Uterus (tissue), 4 donors: ENCODE data around the gene P4HA2. TPM values are rescaled to one million over a fixed set of nuclear protein-coding genes. Genes with fewer than 3 reads are reported as not detected.
A peak's percentile ranks its signal among the peaks of the same experiment; 100 is the strongest.

Source experiments
- DNase-seq, 2 donors: peaks; one replicate each; pipeline ENCODE4 v3.0.0-alpha.2; 2019 to 2020
- H3K27ac ChIP-seq, 2 donors: fragments of 200-600 bp; sonication (generic); 1 replicate in 1 of 2; 2 replicates in 1 of 2; pipeline ENCODE4 v1.5.1; 2016 to 2018
- H3K27me3 ChIP-seq, 2 donors: fragments of 200-600 bp; sonication (generic); one replicate each; pipeline ENCODE4 v1.5.1; 2018 to 2019; ENCODE audit warnings: control low read depth in 1 of 2
- H3K36me3 ChIP-seq, 2 donors: fragments of 200-600 bp; sonication (generic); one replicate each; pipeline ENCODE4 v1.5.1; 2019; ENCODE audit warnings: control low read depth in 1 of 2
- H3K4me1 ChIP-seq, 2 donors: fragments of 200-600 bp; sonication (generic); one replicate each; pipeline ENCODE4 v1.5.1; 2018 to 2019; ENCODE audit warnings: control low read depth in 1 of 2
- H3K4me3 ChIP-seq, 2 donors: fragments of 200-600 bp; sonication (generic); 1 replicate in 1 of 2; 2 replicates in 1 of 2; pipeline ENCODE4 v1.5.1; 2018 to 2019; ENCODE audit warnings: mild to moderate bottlenecking in 1 of 2
- H3K9me3 ChIP-seq, 2 donors: fragments of 200-600 bp; sonication (generic); one replicate each; pipeline ENCODE4 v1.5.1; 2019; ENCODE audit warnings: control low read depth in 1 of 2
- CTCF ChIP-seq, 4 experiments: fragments of 200-600 bp in 2 of 4; fragments of 450-650 bp in 2 of 4; sonication (generic) in 2 of 4; IDR thresholded peaks; one replicate each; pipeline ENCODE4 v1.5.1; 2016 to 2019; ENCODE audit warnings: antibody characterized with exemption in 4 of 4, mild to moderate bottlenecking in 2 of 4, moderate library complexity in 1 of 4
- POLR2A ChIP-seq, 2 donors: fragments of 450-650 bp; IDR thresholded peaks; one replicate each; pipeline ENCODE4 v1.6.1; 2016; ENCODE audit warnings: antibody characterized with exemption in 2 of 2, mild to moderate bottlenecking in 1 of 2, moderate library complexity in 1 of 2
- intact Hi-C: fragments of 100-400 bp; cut with DNase I; formaldehyde crosslinking; loops from one replicate; pipeline ENCODE4 v1.15.1; 2023; ENCODE audit warnings: low total_unique reads
- total RNA-seq, 4 donors: library from RNA; depleted of rRNA in 3 of 4; stranded (reverse); fragments of >200 nt in 3 of 4; gene quantifications; one replicate each; pipeline versions ENCODE4 v1.1.0 to v1.2.4, GENCODE V29; 2014 to 2023
- donor health status: DM: yes; HTN: yes; CAD: no.

Gene P4HA2
- total RNA-seq, 4 donors from 2014 or later = 19.4 to 112 (median 85.2) TPM

DNA sequence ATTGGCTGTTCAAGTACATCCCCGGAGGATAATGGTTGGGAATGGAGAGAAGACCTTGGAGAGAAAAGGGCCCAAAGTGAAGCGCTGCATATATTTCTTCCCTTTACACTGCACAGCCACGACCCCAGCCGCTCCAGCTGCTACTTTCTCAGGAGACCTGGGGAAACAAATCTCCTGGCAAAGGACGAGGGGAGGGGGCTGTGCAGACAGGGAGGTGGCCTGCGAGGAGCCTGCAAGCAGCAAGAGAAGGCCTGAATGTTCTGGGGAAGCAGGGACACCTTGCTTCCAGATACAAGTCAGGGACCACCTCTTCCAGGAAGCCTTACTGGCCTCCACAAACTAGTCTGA lies 29.1 kb upstream of the P4HA2 start:
- Histone ChIP-seq H3K9me3 (no peaks in the 10 kb centered on the region), H3K27ac (peak overlapping the region; percentile 96 to 99), H3K4me3 (peak overlapping the region in 1 of 2 donors; percentile 80), H3K36me3 (no peaks in the 10 kb centered on the region), H3K4me1 (peaks cover 11 to 12% of the 10 kb centered on the region in 2 donors), H3K27me3 (no peaks in the 10 kb centered on the region)
- TF ChIP-seq CTCF (IDR thresholded peaks at IDR 0.05) (no peak), POLR2A (IDR thresholded peaks at IDR 0.05) (no peak)
- DNase-seq = no peak
- intact Hi-C loops = no loop called here

DNA sequence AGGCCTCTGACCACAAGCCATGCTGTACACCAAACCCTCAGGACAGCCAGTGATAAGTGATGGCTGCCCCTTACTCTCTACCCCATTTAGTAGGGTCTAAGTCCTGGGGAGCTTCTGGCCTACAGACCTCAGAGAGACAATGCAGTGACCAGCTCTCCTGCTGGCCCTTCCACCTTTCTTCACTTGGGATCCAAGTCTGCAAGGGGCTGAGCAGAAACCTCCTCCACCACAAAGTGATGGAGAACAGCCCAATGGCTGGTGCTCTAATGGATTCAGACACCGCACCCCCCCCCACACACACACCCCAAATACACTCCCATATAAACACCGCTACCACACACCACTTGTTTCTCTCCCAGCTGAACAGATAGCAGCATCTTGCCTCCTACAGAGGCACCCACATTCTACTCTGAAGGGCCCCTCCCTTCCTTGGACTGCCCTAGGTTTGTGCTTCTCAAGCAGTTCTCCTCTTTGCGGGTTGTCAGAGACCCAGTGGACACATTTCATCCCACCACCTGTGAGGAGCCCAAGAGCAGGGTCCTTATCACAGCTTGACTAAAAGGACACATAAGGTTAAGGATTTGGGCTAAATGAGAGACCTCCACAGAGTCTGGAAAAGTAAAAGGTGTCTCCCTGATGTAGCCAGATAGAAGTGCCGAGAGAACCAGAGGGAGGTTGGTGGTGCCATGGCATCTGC lies 28.6 kb upstream of the P4HA2 start:
- TF ChIP-seq CTCF (IDR thresholded peaks at IDR 0.05) (no peak), POLR2A (IDR thresholded peaks at IDR 0.05) (no peak)

GRCh38 chr5:132254321-132254977 lies 26.8 kb upstream of the P4HA2 start:
- no peaks in the 10 kb centered on the region for H3K9me3 ChIP-seq
- H3K4me3 ChIP-seq = no peak overlapping the region
- TF ChIP-seq CTCF (IDR thresholded peaks at IDR 0.05) (no peak), POLR2A (IDR thresholded peaks at IDR 0.05) (no peak)
- H3K4me1 ChIP-seq = no peaks in the 10 kb centered on the region
- no peaks in the 10 kb centered on the region for H3K36me3 ChIP-seq
- intact Hi-C loops = no loop called here
- peak in 1 of 2 donors; percentile 33 for DNase-seq
- no peaks in the 10 kb centered on the region for H3K27me3 ChIP-seq
- no peak overlapping the region for H3K27ac ChIP-seq

More for the DNA sequence above, 28.6 kb upstream of the P4HA2 start:
- Histone ChIP-seq H3K27me3 (no peaks in the 10 kb centered on the region), H3K4me3 (no peak overlapping the region), H3K36me3 (no peaks in the 10 kb centered on the region), H3K4me1 (peaks cover 6 to 7% of the 10 kb centered on the region in 2 donors), H3K9me3 (no peaks in the 10 kb centered on the region), H3K27ac (peak overlapping the region in 1 of 2 donors; percentile 99)
- intact Hi-C loops = no loop called here
- DNase-seq = no peak

- intact Hi-C loops = no loop called here
- no peaks in the 10 kb centered on the region for H3K9me3 ChIP-seq
- H3K27ac ChIP-seq = no peak overlapping the region
- H3K27me3 ChIP-seq = no peaks in the 10 kb centered on the region
- TF ChIP-seq POLR2A (IDR thresholded peaks at IDR 0.05) (no peak), CTCF (IDR thresholded peaks at IDR 0.05) (no peak)
- H3K4me3 ChIP-seq = no peak overlapping the region
- no peak for DNase-seq
- no peaks in the 10 kb centered on the region for H3K4me1 ChIP-seq
- no peaks in the 10 kb centered on the region for H3K36me3 ChIP-seq
Measured at GRCh38 chr5:132253452-132254320, 26.0 kb upstream of the P4HA2 start.
